GM19455 (cell line): ENCODE measurements around the gene TRIO.
"Not testable (repeated sequence)": the region's sequence is repeated elsewhere in the genome, so short reads cannot be mapped to it uniquely, and the experiment has no call there.

Experiments used
- ATAC-seq: cut with Tn5 transposase; IDR thresholded peaks from one replicate; pipeline ENCODE4 v1.9.1; 2021; ENCODE audit not compliant: unreplicated experiment

The TRIO gene

DNA sequence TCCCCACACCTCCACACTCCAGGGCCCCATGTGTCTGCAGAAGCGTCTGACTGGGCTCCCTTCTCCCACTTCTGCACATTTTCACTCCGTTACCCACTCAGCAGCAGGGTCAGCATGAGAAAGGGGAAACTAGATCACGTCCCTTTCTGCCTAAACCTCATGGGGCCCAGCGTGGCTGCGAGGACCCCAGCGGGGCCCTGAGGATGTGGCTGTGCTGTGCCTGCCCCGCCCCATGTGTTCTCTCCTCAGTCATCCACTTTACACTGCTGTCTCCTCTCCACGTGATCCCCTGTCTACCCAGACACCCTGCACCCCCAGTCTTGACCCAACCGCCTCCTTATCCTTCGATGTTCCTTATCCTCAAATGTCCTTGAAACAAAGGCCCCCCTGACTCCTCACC lies 378.6 kb downstream of the TRIO start:
- ATAC-seq, result no peak

DNA sequence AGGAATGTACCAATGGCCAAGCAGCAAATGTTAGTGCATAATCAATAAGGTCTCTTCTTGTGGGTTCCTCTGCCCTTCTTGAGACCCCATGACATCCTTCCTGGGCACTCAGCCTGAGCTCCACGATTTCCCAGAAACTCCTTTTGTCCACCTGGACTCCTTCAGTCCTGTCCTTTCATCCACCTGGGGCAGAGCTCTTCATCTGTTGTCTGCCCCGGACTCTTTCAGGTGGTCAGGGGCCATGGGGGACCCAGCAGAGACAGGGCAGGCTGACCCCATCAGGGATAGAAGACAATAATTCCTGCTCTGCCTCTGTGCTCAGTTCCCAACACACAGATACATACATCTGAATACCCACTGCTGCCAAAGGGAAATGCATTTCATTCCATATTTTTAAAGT lies 379.6 kb downstream of the TRIO start:
- no peak for ATAC-seq

DNA sequence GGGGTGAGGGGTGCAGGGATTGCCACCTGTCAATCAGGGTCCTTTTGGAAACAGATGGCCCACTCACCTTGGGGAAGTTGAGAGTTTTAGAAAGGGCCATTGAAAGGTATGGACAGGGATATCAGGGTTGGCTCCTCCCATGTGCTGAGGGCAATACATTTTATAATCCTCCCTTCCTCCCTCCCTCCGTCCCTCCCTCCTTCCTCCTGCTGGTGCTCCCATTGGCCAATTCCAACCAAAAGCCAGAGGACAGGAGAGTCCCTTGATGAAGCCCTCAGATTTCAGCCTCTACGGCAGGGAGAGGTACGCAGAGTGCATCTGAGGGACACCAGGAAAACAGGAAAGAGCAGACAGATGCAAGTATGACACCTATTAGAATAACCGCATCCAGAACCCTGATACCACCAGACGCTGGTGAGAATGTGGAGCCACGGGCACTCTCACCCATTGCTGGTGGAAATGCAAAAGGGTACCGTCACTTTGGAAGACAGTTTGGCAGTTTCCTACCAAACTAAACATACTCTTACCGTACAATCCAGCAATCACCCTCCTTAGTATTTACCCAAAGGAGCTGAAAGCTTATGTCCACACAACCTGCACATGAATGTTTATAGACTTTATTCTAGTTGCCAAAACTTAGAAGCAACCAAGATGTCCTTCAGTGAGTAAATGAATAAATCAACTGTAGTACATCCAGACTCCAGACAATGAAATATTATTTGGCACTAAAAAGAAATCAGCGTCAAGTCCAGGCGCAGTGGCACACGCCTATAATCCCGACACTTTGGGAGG lies 380.3 kb downstream of the TRIO start:
- ATAC-seq, result no peak

DNA sequence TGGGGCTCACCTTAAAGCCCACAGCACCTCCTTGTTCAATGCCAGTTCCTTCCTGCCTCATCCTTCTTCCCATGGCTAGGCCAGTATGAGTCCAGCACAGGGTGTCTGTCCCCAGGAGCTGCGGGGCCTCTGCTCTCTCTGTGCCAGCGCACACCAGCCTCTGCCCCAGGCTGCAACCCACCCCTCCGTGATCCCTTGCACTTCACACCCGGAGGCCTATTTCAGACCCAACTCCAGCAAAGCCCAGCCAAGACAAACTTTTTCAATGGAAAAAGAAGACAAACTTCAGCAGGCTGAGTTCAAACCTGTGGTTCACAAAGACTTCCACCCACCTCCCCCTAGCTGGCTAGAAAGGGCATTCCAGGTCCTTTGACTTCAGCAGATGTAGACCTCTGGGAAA lies 382.3 kb downstream of the TRIO start:
- no peak for ATAC-seq

DNA sequence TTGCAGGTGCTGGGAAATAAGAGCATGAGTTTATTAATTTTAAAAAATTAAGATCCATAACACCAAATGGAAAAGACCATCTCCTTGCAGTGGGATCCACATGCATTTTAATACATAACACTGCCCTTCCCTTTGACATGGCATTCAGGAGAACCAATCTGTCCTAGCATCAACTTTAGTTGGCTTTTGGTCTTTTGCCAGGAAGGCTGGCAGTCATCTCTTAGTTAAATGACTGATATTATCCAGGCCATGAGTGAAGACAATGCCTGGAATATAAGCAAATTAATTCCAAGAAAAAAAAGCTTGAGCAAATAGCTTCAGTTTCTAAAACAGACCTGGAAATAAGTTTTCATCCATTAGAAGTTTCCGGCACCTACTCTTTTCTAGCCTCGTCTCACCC lies 383.4 kb downstream of the TRIO start:
- ATAC-seq, result no peak

DNA sequence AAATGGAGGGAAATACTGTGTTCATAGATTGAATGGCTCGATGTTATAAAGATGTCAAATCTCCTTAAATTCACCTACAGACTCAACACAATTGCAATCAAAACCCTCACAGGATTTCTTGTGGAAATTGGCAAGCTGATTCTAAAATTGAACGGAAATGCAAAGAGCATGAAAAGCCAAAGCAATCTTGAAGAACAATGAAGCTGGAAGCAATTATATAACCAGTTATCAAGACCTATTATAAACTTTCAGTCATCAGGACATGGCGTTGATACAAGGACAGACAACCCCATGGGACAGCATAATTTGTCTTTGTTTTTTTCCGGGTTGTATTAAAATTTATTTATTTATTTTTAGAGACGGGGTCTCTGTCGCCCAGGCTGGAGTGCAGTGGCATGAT lies 385.0 kb downstream of the TRIO start:
- no peak for ATAC-seq

DNA sequence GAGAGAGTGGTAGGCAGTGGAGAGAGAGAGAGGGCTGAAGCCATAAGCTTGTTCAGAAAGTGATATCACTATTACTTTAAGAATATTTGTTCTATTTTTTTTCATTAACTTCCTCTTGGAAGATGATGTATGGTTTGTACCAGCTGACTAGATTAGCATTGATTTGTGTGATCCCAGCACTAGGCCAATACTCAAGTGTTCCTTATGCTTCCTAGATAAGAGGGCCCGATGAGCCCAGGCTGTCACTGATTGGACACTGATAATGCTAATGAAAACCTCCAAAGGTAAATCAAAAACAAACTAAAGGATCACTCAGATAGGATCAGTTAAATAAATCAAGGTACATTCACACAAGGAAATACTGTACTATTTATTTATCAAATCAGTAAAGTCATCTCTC lies 385.8 kb downstream of the TRIO start:
- ATAC-seq, result no peak

DNA sequence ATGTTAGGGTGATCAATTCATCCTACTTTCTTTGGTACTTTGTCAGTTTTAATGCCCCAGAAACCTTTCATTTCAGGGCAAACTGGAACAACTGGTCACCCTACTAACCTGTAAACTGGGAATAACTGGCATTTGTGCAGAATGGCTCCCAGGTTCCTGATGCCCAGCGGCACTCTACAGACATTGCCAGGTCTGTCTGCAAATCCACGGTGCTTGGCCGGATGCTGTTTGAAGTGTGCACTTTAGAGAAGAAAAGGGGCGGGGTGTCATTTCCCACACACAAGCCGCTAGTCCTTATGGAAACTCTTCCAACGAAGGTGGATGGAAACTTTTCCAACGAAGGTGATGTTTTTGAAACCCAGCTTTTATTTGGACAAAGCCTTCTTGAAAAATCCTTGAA lies 388.5 kb downstream of the TRIO start:
- ATAC-seq, result no peak

DNA sequence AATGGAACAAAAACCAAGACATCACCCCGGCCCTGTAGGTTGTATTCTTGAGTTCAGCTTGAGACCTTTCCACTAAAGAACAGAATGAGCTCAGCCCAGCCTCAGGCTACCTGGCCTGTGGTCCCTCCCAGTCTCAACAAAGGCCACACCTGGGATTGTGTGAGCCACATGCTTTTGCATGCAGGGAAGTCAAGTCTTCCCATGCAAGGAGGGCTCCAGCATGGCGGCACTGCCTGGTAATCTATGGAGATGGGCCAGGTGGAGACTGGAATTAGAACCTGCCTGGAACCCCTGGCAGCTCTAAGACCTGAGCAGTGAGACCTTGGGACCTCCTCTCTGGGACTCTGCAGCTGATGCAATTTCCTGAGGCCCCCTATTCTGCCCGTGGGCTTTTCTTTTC lies 389.0 kb downstream of the TRIO start:
- no peak for ATAC-seq

DNA sequence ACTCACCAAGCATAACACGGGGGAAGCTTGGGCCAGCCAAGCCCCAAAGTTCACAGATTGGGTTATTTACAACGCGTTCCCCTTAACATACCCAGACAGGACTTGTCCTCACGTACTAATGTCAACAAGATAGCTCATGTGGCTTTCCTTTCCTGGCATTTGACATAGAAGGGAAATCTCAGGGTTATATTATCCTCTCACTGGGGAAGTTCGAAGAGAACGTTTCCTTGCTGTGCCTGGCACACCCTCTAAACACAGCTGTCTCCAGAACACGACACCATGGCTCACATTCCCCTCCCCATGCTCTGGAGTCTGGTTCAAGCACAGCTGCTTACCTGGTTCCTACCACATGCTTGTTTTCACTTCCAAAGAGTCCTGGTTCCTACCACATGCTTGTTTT lies 391.6 kb downstream of the TRIO start:
- ATAC-seq, result no peak

DNA sequence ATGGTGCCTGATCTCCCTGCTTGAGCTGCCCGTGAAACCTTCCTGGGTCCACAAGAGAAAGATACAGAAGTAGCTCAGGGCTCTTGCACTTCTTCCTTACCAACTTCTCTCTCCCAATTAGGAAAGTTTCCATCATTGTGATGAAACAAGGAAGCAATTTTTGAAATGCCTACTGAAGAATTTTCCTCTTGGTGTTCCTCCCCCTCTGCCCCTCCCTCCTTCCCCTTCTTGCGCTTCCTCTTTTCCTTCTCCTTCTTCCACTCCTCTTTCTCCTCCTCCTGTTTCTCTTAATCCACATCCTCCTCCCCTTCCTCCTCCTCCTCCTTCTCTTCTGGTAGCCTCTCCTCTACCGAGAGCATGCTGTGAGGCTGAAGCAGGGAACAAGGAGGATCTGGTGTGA lies 402.2 kb downstream of the TRIO start:
- no peak for ATAC-seq

DNA sequence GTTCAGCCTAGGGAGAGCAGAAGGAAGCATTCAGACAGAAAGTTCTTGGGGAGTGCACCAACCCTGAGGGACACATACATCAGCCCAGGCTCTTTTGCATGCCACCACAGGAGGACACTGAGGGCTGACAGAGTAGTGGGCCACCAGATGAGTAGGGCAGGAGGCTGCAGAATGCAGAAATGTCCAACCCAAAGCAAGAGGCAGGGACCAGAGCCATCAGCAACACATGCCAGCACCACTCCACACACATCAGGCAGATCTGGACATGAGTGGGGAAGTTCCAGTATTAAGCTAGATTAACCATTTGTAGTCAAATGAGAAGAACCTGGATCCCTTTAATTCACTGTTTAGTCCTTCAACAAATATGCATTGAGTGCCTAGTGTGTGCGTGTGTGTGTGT lies 402.7 kb downstream of the TRIO start:
- ATAC-seq, result no peak

DNA sequence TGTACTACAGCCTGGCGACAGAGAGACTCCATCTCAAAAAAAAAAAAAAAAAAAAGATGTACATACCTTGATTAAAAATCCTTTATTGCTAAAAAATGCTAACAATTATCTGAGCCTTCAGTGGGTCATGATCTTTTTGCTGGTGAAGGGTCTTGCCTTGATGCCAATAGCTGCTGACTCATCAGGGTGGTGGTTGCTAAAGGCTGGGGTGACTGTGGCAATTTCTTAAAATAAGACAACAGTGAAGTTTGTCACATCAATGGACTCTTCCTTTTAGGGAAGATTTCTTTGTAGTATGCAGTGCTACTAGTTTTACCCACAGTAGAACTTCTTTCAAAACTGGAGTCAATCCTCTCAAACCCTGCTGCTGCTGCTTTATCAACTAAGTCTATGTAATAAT lies 404.5 kb downstream of the TRIO start:
- ATAC-seq, result no peak

DNA sequence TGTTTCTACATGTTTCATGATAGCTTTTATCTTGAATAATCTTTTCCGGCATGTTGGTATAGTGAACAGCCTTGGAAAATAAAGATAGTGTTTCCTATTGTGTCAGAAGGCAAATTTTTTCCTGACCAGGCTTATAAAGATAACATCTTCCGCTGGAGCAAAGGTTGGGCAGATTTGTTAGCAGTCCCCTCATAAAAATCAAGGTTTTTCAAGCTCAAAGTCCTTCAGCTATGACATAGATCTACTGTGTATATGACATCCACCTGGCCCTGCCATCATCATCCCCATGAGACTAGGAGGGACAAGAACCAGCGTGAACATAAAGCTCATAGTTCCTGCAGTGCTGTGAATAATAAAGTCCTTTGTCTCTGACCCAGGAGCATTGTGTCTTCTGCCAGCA lies 408.1 kb downstream of the TRIO start:
- ATAC-seq, result no peak

DNA sequence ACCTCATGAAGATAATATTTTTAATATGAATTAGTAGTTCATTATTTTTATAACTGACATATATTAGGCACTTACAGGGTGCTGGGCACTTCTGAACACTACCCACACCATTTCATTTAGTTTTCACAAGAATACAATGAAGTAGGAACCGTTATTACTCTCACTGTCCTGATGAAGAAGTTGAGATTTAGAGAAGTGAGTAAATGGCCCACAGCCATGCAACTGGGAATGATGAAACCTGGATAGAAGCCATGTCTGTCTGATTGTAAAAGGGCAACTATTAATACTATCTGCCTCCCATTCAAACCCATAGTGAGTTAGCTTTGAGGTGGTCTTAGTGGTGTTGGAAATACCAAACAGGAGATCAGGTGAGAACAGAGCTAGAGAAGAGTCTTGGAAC lies 408.9 kb downstream of the TRIO start:
- ATAC-seq, result no peak

DNA sequence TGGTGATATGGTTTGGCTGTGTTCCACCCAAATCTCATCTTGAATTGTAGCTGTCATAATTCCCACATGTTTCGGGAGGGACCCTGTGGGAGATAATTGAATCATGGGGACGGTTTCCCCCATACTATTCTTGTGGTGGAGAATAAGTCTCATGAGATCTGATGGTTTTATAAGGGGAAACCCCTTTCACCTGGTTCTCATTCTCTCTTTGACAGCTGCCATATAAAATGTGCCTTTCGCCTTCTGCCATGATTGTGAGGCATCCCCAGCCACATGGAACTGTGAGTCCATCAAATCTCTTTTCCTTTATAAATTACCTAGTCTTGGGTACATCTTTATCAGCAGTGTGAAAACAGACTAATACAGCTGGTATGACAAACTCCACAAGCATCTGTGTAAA lies 411.1 kb downstream of the TRIO start:
- ATAC-seq, result not testable (repeated sequence)

DNA sequence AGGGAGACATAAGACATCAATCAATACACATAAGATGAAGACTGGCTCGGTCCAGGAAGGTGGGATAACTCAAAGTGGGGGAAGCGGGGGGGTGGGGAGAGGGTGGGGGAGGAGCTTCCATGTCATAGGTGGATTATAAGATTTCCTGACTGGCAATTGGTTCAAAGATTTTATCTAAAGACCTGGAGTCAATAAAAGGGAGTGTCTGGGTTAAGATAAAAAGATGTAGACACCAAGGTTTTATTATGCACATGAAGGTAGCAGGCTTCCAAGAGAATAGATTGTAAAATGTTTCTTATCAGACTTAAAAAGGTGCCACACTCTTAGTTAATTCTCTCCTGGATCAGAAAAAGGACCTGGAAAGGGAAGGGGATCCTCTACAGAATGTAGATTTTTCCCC lies 412.9 kb downstream of the TRIO start:
- no peak for ATAC-seq

DNA sequence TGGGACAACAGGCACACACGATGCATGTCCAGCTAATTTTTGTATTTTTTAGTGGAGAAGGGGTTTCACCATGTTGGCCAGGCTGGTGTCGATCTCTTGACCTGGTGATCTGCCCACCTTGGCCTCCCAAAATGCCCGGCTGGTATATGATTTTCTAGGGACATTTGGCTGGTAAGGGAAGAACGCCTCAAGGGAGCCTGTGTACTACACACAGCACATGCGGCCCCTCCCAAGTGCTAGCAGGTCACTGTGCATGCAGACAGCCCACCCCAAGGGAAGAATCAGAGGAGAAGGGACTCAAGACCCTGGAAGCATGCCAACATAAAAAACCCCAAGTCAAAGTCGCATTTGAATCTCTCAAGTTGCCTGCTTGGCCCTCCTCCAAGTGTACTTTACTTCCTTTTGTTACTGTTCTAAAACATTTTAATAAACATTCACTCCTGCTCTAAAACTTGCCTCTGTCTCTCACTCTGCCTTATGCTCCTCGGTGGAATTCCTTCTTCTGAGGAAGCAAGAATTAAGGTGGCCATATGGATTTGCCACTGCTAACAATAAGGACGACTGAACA lies 414.1 kb downstream of the TRIO start:
- ATAC-seq, result no peak

DNA sequence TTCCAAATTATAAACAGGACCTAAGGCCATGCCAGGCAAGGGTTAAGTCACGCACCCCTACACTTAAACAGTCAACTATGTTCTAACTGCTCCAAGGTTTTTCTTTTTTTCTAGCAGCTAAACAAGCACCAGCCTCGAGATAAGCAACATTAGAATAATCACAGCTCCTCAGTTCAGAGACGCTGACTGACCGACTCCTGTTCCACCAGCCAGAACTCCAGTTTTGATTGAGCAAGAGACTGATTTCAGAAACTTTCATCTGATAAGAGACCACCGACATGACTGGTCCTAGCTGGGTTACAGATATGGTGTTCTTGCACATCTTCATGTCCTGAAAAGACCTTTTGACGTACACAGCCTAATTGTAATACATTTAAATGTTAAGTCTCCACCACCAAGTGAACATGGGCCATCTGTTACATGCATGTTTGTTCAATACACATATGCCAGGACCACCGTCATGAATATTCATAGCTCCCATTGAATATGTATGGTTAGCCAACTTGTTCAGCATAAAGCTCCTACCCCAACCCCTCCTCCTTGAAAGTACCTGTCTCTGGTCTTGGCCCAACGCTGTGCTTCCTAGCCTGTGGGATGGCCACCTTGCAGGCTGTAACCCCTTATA lies 414.8 kb downstream of the TRIO start:
- ATAC-seq, result no peak
